ENCODE results near the gene ARID5B. TPM values are rescaled to one million over a fixed set of nuclear protein-coding genes. Genes with fewer than 3 reads are reported as not detected.

Gene ARID5B
- total RNA-seq, 1 donor: 94.1 TPM

DNA sequence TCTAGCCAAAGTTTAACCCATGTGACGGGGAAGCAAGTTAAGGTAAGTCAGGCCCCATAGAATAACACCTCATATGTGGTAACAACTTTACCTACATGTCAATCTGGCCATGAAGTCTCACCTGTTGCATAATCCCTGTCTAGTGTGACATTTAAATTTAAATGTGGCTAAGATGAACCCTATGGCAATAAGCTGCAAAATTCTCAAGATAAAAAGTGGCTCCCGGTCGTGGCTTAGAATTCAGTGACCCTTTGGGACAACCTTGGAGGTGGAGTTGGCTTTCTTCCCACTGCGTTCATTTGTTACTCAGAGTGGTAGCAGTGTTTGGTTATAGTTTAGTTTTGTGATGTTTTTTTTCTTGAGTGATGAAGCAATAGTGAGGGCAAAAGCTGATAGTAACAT is 90.6 kb downstream of the ARID5B start:
- Histone ChIP-seq H3K27ac (ENCODE audit: low read depth, low read length) (peak overlapping the region; percentile 96), H3K4me2 (ENCODE audit: insufficient read depth, low read length) (peak overlapping the region; percentile 86), H3K27me3 (ENCODE audit: insufficient read depth, low read length) (no peaks in the 10 kb centered on the region), H3K9me3 (ENCODE audit: low read depth, low read length) (no peaks in the 10 kb centered on the region), H3K79me2 (ENCODE audit: insufficient read depth, low read length) (peaks cover 14% of the 10 kb centered on the region), H3K36me3 (ENCODE audit: insufficient read depth, low read length) (no peaks in the 10 kb centered on the region), H2AFZ (ENCODE audit: low read length) (no peak overlapping the region), H3K4me1 (ENCODE audit: insufficient read depth, low read length) (peaks cover 25% of the 10 kb centered on the region), H4K20me1 (ENCODE audit: insufficient read depth, low read length) (peaks cover 3% of the 10 kb centered on the region), H3K4me3 (ENCODE audit: insufficient read depth, low read length) (no peak overlapping the region)
- DNase-seq (ENCODE audit: insufficient read length, low spot score, missing footprints): peak; percentile 3
- TF ChIP-seq, protein P1, sequence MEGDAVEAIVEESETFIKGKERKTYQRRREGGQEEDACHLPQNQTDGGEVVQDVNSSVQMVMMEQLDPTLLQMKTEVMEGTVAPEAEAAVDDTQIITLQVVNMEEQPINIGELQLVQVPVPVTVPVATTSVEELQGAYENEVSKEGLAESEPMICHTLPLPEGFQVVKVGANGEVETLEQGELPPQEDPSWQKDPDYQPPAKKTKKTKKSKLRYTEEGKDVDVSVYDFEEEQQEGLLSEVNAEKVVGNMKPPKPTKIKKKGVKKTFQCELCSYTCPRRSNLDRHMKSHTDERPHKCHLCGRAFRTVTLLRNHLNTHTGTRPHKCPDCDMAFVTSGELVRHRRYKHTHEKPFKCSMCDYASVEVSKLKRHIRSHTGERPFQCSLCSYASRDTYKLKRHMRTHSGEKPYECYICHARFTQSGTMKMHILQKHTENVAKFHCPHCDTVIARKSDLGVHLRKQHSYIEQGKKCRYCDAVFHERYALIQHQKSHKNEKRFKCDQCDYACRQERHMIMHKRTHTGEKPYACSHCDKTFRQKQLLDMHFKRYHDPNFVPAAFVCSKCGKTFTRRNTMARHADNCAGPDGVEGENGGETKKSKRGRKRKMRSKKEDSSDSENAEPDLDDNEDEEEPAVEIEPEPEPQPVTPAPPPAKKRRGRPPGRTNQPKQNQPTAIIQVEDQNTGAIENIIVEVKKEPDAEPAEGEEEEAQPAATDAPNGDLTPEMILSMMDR (IDR thresholded peaks at IDR 0.05; ENCODE audit: extremely low read depth, low read depth, low read length): no peak

DNA sequence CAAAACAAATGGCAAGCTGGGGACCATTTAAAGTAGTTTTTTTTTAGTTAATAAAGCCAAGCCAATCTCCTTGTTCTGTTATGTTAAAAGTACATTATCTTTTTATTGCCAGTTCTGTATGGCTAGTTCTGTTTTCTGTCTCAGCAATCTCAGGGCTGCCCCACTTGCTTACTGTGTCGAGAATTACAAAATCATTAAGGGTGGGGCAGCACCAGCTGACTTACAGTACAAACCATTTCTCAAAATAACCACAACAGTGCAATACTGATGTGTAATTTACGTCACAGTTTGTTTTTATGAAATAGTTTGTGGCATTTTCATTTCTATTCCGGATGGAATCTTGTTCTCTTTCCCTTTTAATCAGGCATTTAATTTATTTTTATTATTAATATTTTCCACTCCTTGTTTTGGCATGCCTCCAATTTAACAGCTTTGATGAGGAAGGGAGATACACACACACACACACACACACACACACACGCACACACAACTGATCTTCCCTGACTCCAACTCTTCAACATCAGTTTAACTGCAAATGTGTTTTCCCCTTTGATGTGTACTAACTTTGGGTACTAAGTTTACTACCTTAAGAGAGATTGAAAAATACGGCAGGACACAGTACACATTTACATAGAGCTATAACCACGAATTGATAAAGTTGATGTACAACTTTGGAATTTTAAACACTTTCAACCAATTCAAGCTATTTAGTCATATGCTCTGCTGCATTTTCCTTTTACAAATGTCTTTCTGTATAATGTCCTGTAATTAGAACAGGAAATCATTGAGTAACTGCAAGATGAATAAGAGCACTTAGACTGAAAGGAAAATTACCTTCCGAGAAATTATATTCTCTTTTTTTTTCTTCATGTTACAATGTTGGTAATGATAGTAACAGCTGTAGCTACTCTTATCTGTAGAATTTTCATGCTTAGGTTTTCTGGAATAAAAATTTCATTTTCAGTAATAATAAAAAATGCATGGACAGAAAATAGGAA is 91.5 kb downstream of the ARID5B start:
- TF ChIP-seq, protein P1 (IDR thresholded peaks at IDR 0.05; ENCODE audit: extremely low read depth, low read depth, low read length): no peak
- peak overlapping the region; percentile 86 for H3K4me2 ChIP-seq (ENCODE audit: insufficient read depth, low read length)
- peaks cover 25% of the 10 kb centered on the region for H3K4me1 ChIP-seq (ENCODE audit: insufficient read depth, low read length)
- no peaks in the 10 kb centered on the region for H3K27me3 ChIP-seq (ENCODE audit: insufficient read depth, low read length)
- peak overlapping the region; percentile 58 for H3K4me3 ChIP-seq (ENCODE audit: insufficient read depth, low read length)
- peak; percentile 72 for DNase-seq (ENCODE audit: insufficient read length, low spot score, missing footprints)
- peak overlapping the region; percentile 96 for H3K27ac ChIP-seq (ENCODE audit: low read depth, low read length)
- no peaks in the 10 kb centered on the region for H3K36me3 ChIP-seq (ENCODE audit: insufficient read depth, low read length)
- H3K79me2 ChIP-seq (ENCODE audit: insufficient read depth, low read length): peaks cover 15% of the 10 kb centered on the region
- peaks cover 3% of the 10 kb centered on the region for H4K20me1 ChIP-seq (ENCODE audit: insufficient read depth, low read length)
- no peaks in the 10 kb centered on the region for H3K9me3 ChIP-seq (ENCODE audit: low read depth, low read length)
- H2AFZ ChIP-seq (ENCODE audit: low read length): no peak overlapping the region

DNA sequence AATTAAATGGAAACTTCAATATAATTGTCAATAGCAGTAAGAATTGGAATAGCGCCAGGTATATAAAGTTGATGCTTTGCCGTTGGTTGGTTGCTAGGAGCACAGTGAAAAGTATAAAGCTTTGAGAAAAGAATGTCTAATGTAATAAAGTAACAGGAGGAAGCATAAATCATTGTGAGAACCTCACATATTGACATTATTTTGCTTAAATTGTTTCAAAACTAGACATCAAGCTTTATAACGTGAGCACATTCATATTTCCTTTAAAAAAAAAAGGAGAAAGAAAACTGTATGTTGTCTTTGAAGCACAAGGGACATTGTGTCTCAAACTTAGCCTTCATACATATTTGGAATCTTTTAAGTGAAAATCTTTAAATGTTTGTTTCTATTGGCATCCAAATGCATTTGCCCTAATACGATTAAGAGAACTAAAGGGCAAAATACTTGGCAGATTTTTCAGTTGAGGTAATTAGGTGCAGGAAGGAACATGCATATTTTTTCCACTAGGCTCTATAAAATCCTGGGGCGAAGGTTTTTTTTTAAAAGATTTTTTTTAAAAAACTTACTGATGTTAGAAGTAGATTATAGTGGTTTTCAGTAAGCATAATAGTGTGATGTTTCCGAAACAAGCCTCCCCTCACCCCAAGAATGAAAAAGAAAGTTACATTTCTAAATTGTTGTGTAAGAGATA is 92.4 kb downstream of the ARID5B start:
- H4K20me1 ChIP-seq (ENCODE audit: insufficient read depth, low read length): peaks cover 9% of the 10 kb centered on the region
- peaks cover 25% of the 10 kb centered on the region for H3K4me1 ChIP-seq (ENCODE audit: insufficient read depth, low read length)
- H3K27ac ChIP-seq (ENCODE audit: low read depth, low read length): peak overlapping the region; percentile 96
- H3K4me2 ChIP-seq (ENCODE audit: insufficient read depth, low read length): peak overlapping the region; percentile 86
- peak overlapping the region; percentile 58 for H3K4me3 ChIP-seq (ENCODE audit: insufficient read depth, low read length)
- peaks cover 20% of the 10 kb centered on the region for H3K79me2 ChIP-seq (ENCODE audit: insufficient read depth, low read length)
- DNase-seq (ENCODE audit: insufficient read length, low spot score, missing footprints): no peak
- no peaks in the 10 kb centered on the region for H3K36me3 ChIP-seq (ENCODE audit: insufficient read depth, low read length)
- no peaks in the 10 kb centered on the region for H3K9me3 ChIP-seq (ENCODE audit: low read depth, low read length)
- no peaks in the 10 kb centered on the region for H3K27me3 ChIP-seq (ENCODE audit: insufficient read depth, low read length)
- TF ChIP-seq, protein P1 (IDR thresholded peaks at IDR 0.05; ENCODE audit: extremely low read depth, low read depth, low read length): no peak
- no peak overlapping the region for H2AFZ ChIP-seq (ENCODE audit: low read length)
